PC-9 (cell line): ENCODE data around the gene ROBO1.

Experiments used
- EZH2 ChIP-seq: fragments of 200-600 bp; sonication (generic); IDR thresholded peaks from 2 replicates; pipeline ENCODE4 v1.8.0; 2017; ENCODE audit warnings: antibody characterized with exemption, low read depth
- TF ChIP-seq, protein P1 (sequence below): fragments of 200-600 bp; sonication (generic); conservative IDR thresholded peaks from 2 replicates; pipeline ENCODE4 v1.6.1; 2017; ENCODE audit warnings: mixed run types, antibody characterized with exemption, mild to moderate bottlenecking, moderate library complexity

DNA sequence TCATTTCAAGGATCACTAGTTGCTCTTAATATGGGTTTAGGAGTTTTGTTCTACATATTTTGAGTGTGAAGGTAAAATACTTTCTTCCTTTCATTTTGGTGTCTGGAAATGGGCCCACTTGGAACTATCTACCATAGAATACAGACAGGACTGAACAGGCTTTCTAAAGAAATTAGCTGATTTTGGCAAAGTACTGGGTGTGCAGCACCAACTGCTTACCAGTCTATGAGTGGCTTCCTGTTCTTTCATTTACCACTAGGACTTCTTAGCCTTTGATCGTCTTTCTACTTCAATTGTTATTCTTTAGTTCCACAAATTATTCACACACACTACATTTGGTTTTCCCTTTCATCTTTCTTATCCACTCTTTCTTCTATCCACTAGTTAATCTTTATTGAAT, 1196.3 kb downstream of the ROBO1 start:
- TF ChIP-seq, protein P1, sequence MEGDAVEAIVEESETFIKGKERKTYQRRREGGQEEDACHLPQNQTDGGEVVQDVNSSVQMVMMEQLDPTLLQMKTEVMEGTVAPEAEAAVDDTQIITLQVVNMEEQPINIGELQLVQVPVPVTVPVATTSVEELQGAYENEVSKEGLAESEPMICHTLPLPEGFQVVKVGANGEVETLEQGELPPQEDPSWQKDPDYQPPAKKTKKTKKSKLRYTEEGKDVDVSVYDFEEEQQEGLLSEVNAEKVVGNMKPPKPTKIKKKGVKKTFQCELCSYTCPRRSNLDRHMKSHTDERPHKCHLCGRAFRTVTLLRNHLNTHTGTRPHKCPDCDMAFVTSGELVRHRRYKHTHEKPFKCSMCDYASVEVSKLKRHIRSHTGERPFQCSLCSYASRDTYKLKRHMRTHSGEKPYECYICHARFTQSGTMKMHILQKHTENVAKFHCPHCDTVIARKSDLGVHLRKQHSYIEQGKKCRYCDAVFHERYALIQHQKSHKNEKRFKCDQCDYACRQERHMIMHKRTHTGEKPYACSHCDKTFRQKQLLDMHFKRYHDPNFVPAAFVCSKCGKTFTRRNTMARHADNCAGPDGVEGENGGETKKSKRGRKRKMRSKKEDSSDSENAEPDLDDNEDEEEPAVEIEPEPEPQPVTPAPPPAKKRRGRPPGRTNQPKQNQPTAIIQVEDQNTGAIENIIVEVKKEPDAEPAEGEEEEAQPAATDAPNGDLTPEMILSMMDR = no peak
- no peak for TF ChIP-seq EZH2
